NK-92 (cell line): Measurements from ENCODE around the gene SPOCK1.
"Not testable (repeated sequence)": the region's sequence is repeated elsewhere in the genome, so short reads cannot be mapped to it uniquely, and the experiment has no call there.

Experiments
- DNase-seq: peaks from one replicate; lab custom pipeline; 2025; ENCODE audit not compliant: unreplicated experiment; lab: John Stamatoyannopoulos, UW

Gene SPOCK1

GRCh38 chr5:137498736-137499505 is at the start of gene SPOCK1:
Gene SPOCK1 (minus strand): TSS chr5:137499326.
- DNase-seq, result no peak

GRCh38 chr5:137545956-137546355 is 46.8 kb upstream of the SPOCK1 start:
- no peak for DNase-seq

- DNase-seq, result not testable (repeated sequence)
Measured at GRCh38 chr5:137535449-137535848, 36.3 kb upstream of the SPOCK1 start.

GRCh38 chr5:137533963-137534362 is 34.8 kb upstream of the SPOCK1 start:
- no peak for DNase-seq

GRCh38 chr5:137531266-137531665 is 32.1 kb upstream of the SPOCK1 start:
- DNase-seq, result no peak

- DNase-seq, result no peak
Measured at GRCh38 chr5:137521246-137521645, 22.1 kb upstream of the SPOCK1 start.

- DNase-seq, result no peak
Measured at GRCh38 chr5:137516961-137517360, 17.8 kb upstream of the SPOCK1 start.

- DNase-seq, result no peak
Measured at GRCh38 chr5:137516251-137516797, 17.2 kb upstream of the SPOCK1 start.

GRCh38 chr5:137515238-137515637 is 16.1 kb upstream of the SPOCK1 start:
- DNase-seq, result no peak

- no peak for DNase-seq
Measured at GRCh38 chr5:137510671-137511070, 11.5 kb upstream of the SPOCK1 start.

GRCh38 chr5:137507150-137507549 is 8.0 kb upstream of the SPOCK1 start:
- DNase-seq, result no peak

- no peak for DNase-seq
Measured at GRCh38 chr5:137506296-137506695, 7.2 kb upstream of the SPOCK1 start.

- DNase-seq, result no peak
Measured at GRCh38 chr5:137504916-137505315, 5.8 kb upstream of the SPOCK1 start.

GRCh38 chr5:137503456-137503855 is 4.3 kb upstream of the SPOCK1 start:
- DNase-seq, result no peak

- no peak for DNase-seq
Measured at GRCh38 chr5:137502632-137503031, 3.5 kb upstream of the SPOCK1 start.

- DNase-seq, result no peak
Measured at GRCh38 chr5:137501846-137502406, 2.8 kb upstream of the SPOCK1 start.

GRCh38 chr5:137501226-137501625 is 2.1 kb upstream of the SPOCK1 start:
- no peak for DNase-seq

- DNase-seq, result no peak
Measured at GRCh38 chr5:137500615-137501225, 1.6 kb upstream of the SPOCK1 start.

- not testable (repeated sequence) for DNase-seq
Measured at GRCh38 chr5:137499506-137499847, 351 bp upstream of the SPOCK1 start.

- DNase-seq, result no peak
Measured at GRCh38 chr5:137498301-137498735, 808 bp downstream of the SPOCK1 start.

- no peak for DNase-seq
Measured at GRCh38 chr5:137497396-137498290, 1.5 kb downstream of the SPOCK1 start.
